ENCODE measurements around the gene MARVELD2. TPM values are rescaled to one million over a fixed set of nuclear protein-coding genes. Genes with fewer than 3 reads are reported as not detected.
"Not testable (repeated sequence)": the region's sequence is repeated elsewhere in the genome, so short reads cannot be mapped to it uniquely, and the experiment has no call there.

MARVELD2 gene, protein sequence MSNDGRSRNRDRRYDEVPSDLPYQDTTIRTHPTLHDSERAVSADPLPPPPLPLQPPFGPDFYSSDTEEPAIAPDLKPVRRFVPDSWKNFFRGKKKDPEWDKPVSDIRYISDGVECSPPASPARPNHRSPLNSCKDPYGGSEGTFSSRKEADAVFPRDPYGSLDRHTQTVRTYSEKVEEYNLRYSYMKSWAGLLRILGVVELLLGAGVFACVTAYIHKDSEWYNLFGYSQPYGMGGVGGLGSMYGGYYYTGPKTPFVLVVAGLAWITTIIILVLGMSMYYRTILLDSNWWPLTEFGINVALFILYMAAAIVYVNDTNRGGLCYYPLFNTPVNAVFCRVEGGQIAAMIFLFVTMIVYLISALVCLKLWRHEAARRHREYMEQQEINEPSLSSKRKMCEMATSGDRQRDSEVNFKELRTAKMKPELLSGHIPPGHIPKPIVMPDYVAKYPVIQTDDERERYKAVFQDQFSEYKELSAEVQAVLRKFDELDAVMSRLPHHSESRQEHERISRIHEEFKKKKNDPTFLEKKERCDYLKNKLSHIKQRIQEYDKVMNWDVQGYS
- total RNA-seq (2014; rRNA removed; shearing (Covaris generic)) = 15.6 and 19.9 TPM in 2 replicates

DNA sequence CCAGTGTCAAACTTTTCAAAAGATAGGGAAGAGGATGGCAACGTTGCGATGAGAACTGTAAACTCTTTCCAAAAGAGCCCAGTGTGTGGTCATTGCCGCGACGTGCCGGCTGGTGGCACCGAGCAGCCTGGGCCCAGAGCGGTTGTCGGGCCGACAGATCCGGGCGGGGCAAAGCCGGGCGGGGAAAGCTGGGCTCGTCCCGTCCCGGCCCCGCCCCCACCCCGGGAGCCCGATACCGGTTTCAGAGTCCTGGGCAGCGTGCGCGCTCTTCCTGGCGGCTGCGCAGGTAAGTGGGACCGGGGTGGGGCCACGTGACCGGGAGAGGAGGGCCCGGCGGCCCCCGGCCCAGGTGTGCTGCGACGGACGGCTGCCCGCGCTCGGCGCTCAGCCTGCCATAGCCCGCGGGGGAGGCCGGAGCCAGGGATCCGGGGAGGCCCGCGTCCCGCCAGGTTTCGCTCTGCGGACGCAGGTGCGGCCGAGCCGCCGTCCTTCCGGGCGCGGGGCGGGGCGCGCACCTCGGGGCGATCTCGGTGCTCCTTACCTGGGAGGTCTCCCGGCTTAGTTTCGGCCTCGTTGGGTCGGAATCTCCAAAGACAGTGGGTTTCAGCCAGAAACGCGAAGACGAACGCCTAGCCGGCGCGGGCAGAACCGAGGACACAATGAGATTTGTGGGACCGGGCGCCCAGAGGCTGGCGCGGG lies at the start of gene MARVELD2:
MARVELD2 (plus strand) TSS at position 232 of the 699 bp plus-strand sequence. CDS start 4,270 bp downstream, outside the sequence.
- peak; percentile 97 for DNase-seq
- Histone ChIP-seq H3K4me3 (ENCODE audit: insufficient read depth, low read depth, low read length) (peak within 1 kb of the TSS; percentile 86), H3K27me3 (ENCODE audit: control insufficient read depth, insufficient read depth, low read length) (no peaks in the 10 kb centered on the region), H3K36me3 (replicated peaks; ENCODE audit: control insufficient read depth, insufficient read depth, low read length) (peaks cover 6% of the 10 kb centered on the region)

DNA sequence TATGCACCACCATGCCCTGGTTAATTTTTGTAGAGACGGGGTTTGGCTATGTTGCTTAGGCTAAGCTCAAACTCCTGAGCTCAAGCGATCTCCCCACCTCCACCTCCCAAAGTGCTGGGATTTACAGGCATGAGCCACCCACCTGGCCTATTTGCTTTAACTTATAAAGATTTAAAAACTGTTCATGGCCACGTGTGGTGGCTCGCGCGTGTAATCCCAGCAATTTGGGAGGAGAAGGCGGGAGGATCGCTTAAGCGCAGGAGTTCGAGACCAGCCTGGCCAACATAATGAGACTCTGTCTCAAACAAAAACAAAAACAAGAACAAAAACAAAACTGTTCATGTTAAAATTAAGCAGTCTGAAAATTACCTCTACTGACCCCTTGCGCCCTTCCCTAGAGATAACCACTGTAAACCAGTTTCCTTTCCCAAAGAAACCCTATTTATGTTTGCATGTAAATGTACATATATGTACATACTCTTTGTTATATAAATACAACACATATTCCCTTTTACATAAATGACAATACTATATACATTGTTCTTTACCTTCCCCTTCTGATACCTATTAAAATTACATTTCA lies 47.1 kb upstream of the MARVELD2 start:
- Histone ChIP-seq H3K27me3 (ENCODE audit: control insufficient read depth, insufficient read depth, low read length) (no peaks in the 10 kb centered on the region), H3K4me3 (ENCODE audit: insufficient read depth, low read depth, low read length) (no peak overlapping the region), H3K36me3 (replicated peaks; ENCODE audit: control insufficient read depth, insufficient read depth, low read length) (peaks cover 7% of the 10 kb centered on the region)
- DNase-seq = no peak

DNA sequence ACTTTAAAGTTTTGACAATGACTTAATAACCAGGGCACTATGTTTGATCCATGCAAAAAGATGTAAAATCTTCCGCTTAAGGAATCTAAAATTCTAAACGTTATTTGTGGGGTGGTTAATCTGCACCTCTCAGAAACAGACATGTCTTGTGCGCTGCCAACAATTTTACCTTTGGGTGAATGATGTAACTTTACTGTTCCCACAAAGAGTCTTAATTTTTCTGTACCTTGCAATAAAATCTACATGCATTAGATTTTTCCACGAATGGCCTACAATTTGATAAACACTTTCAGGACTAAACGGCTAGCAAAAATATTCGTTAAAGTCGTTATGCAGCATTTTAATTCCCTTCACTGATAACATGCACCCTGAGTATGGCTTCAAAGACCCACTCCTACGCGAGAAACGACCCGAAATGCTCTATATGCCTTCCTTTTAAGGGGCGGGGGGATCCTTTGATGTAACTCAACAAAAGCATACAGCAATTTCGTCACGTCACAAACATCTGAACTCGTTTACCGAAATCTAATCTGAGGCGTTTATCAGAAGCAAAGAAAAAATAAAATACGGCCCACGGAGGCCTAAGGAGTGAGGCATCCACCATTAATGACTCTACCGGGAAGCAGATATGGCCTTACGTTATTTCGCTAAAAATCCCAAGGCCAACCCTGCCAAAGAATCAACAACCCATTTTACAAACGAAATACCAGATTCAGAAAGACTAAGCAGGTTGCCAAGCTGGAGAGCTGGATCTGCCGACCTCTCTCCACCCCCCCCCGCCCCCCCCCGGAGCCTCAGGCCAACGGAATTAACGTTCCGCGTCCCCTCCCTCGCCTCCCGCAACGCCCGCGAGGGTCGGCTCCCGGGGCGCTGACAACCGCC lies 46.2 kb upstream of the MARVELD2 start:
- peaks cover 7% of the 10 kb centered on the region for H3K36me3 ChIP-seq (replicated peaks; ENCODE audit: control insufficient read depth, insufficient read depth, low read length)
- H3K4me3 ChIP-seq (ENCODE audit: insufficient read depth, low read depth, low read length) = peak overlapping the region; percentile 84
- peak; percentile 19 for DNase-seq
- no peaks in the 10 kb centered on the region for H3K27me3 ChIP-seq (ENCODE audit: control insufficient read depth, insufficient read depth, low read length)

DNA sequence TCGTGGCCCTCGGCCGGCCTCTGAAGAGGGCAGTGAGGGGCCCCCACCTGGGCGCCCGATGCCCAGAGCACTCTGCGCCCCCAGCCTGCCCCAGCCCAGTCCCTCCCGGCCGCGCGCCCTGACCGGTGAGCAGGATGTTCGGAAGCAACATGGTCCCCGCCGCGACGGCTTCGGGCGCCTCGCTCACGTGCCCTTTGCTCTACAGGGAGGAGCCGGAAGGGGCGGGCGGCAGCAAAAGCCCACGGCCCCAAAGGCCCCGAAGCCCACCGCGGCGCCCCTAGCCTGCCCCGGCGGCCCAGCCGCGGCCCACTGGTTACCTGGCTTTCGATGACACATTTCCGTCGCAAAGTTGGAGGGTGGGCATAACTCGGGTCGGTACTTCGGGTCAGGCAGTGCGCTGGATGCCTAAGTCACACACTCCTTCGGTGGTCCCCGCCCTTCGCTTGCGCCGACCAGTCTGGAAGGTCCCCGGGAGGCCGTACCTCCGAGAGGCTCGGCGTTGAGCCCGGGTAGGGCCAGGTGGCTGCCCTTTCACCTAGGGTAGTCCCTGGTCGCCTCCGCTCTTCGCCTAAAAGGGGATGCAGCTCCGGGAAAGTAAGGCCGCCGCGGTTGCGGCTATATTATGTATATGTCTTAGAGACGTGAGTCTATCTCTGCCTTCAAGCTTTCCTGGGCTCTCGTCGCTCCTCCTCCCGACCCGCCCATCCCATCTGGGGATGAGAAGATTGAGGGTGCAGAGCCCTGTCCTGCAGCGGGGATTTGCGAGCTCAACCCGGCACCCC lies 45.4 kb upstream of the MARVELD2 start, which contains the start of the genes AK6, RAD17 and TAF9:
AK6 (minus strand) TSS at position 181 of the 782 bp plus-strand sequence; CDS start at position 151, 30 bp downstream.
RAD17 (plus strand) TSS at position 479 of the 782 bp plus-strand sequence. CDS start 2,391 bp downstream, outside the sequence.
TAF9 (minus strand) TSS at position 181 of the 782 bp plus-strand sequence. CDS start 3,783 bp downstream, outside the sequence.
- Histone ChIP-seq H3K27me3 (ENCODE audit: control insufficient read depth, insufficient read depth, low read length) (no peaks in the 10 kb centered on the region), H3K36me3 (replicated peaks; ENCODE audit: control insufficient read depth, insufficient read depth, low read length) (peaks cover 7% of the 10 kb centered on the region), H3K4me3 (ENCODE audit: insufficient read depth, low read depth, low read length) (peak within 1 kb of the TSS; percentile 84)
- peak; percentile 91 for DNase-seq

DNA sequence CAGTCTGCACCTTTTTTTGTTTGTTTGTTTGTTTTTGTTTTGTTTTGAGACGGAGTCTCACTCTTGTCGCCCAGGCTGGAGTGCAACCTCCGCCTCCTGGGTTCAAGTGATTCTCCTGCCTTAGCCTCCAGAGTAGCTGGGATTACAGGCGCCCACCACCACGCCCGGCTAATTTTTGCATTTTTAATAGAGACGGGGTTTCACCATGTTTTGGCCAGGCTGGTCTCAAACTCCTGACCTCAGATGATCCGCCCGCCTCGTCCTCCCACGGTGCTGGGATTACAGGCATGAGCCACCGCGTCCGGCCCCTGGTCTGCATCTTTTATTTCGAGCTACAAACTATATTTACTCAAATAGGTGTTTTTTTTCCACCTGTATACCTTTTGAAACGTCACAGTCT lies 44.6 kb upstream of the MARVELD2 start:
- not testable (repeated sequence) for H3K27me3 ChIP-seq (ENCODE audit: control insufficient read depth, insufficient read depth, low read length); H3K36me3 ChIP-seq (replicated peaks; ENCODE audit: control insufficient read depth, insufficient read depth, low read length); DNase-seq
- peak overlapping the region; percentile 84 for H3K4me3 ChIP-seq (ENCODE audit: insufficient read depth, low read depth, low read length)

DNA sequence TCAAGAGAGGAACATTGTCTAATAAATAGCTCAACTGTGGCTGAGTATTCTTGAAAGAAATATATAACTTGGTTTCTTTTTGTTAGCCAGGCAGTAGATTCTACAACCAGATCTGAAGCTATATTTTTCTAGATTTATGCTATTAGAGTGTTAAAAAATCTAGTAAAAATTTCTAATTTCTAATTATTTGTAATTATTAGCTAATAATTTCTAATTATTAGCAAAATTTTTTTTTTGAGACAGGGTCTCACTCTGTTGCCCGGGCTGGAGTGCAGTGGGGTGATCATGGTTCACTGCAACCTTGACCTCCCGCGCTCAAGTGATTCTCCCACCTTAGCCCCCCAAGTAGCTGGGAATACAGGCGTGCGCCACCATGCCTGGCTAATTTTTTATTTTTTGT lies 42.5 kb upstream of the MARVELD2 start:
- Histone ChIP-seq H3K36me3 (replicated peaks; ENCODE audit: control insufficient read depth, insufficient read depth, low read length) (peaks cover 5% of the 10 kb centered on the region), H3K27me3 (ENCODE audit: control insufficient read depth, insufficient read depth, low read length) (no peaks in the 10 kb centered on the region), H3K4me3 (ENCODE audit: insufficient read depth, low read depth, low read length) (no peak overlapping the region)
- DNase-seq = no peak

DNA sequence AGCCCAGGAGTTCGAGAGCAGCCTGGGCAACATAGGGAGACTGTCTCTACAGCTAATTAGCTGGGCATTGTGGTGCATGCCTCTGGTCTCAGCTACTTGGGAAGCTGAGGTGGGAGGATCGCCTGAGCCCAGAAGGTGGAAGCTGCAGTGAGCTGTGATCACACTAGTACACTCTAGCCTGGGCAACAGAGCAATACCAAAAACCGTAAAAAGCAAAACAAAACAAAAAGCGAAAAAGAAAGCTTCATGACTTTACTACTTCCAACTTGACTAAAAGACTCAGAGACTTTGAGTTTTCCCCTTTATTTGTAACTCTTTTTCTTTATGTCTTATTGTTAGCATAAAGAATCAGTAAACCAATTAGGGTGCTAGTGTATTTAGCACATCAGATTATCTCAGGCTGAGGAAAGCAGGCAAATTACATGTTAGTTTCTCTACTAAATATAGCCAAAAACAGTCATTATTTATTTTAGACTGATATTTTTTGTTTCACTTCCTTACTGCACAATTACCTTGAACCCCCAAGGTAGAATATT lies 39.9 kb upstream of the MARVELD2 start:
- DNase-seq = no peak
- H3K4me3 ChIP-seq (ENCODE audit: insufficient read depth, low read depth, low read length) = no peak overlapping the region
- H3K36me3 ChIP-seq (replicated peaks; ENCODE audit: control insufficient read depth, insufficient read depth, low read length) = peaks cover 6% of the 10 kb centered on the region
- H3K27me3 ChIP-seq (ENCODE audit: control insufficient read depth, insufficient read depth, low read length) = no peaks in the 10 kb centered on the region

DNA sequence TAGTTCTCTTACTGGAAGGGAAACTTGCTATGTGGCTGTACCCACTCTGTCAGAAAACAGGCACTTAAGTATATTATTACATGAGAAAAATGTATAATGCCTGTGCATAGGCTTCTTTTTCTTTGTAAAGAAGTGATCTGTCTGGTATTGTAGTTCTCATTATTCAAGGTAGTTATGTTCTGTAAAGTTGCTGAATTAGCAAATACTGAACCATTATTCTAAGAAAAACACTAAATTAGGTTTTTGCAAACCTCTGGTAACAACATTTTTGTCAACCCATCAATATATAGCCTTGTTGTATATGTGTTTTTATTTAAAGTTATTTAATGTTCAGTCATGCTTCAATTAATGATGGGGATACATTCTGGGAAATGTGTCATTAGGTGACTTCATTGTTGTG lies 36.5 kb upstream of the MARVELD2 start:
- H3K36me3 ChIP-seq (replicated peaks; ENCODE audit: control insufficient read depth, insufficient read depth, low read length) = peaks cover 10% of the 10 kb centered on the region

DNA sequence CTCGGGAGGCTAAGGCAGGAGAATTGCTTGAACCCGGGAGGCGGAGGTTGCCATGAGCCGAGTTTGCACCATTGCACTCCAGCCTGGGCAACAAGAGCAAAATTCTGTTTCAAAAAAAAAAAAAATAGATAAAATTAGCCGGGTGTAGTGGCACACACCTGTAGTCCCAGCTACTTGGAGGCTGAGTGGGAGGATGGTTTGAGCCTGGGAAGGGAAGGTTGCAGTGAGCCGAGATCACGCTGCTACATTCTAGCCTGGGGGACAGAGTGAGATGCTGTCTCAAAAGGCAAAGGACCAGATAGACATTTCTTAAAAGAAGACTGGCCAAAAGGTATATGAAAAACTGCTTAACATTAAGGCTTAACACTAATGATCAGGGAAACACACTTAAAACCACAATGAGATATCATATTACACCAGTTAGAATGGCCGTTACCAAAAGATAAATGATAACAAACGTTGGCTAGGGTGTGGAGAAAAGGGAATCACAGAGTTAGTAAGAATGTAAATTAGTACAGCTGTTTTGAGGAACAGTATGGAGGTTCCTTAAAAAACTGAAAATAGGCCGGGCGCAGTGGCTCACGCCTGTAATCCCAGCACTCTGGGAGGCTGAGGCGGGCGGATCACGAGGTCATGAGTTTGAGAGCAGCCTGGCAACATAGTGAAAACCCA lies 10.1 kb upstream of the MARVELD2 start:
- H3K4me3 ChIP-seq (ENCODE audit: insufficient read depth, low read depth, low read length) = no peak overlapping the region
- peaks cover 4% of the 10 kb centered on the region for H3K36me3 ChIP-seq (replicated peaks; ENCODE audit: control insufficient read depth, insufficient read depth, low read length)
- DNase-seq = no peak
- H3K27me3 ChIP-seq (ENCODE audit: control insufficient read depth, insufficient read depth, low read length) = no peaks in the 10 kb centered on the region

More for the DNA sequence above, 36.5 kb upstream of the MARVELD2 start:
- DNase-seq = no peak
- no peaks in the 10 kb centered on the region for H3K27me3 ChIP-seq (ENCODE audit: control insufficient read depth, insufficient read depth, low read length)
- no peak overlapping the region for H3K4me3 ChIP-seq (ENCODE audit: insufficient read depth, low read depth, low read length)

DNA sequence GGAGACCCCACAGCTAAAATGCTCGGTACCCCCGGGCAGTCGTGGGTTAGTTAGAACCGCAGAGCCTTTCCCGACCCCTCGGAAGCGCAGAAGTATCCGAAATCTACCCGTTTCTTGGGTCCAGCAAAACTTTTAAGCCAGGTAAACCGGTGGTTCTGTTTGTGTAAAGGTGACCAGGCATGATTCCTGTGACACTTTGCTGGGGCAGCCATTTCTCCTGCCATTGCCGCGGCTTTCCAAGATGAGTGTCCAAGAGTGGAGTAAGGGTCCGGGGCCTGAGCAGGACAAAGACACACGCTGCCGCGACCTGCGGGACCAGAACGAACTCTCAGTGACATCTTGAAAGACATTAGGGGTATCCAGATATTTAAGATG lies 655 bp downstream of the MARVELD2 start:
- H3K4me3 ChIP-seq (ENCODE audit: insufficient read depth, low read depth, low read length) = peak overlapping the region; percentile 86
- no peaks in the 10 kb centered on the region for H3K27me3 ChIP-seq (ENCODE audit: control insufficient read depth, insufficient read depth, low read length)
- peak; percentile 57 for DNase-seq
- H3K36me3 ChIP-seq (replicated peaks; ENCODE audit: control insufficient read depth, insufficient read depth, low read length) = peaks cover 4% of the 10 kb centered on the region

DNA sequence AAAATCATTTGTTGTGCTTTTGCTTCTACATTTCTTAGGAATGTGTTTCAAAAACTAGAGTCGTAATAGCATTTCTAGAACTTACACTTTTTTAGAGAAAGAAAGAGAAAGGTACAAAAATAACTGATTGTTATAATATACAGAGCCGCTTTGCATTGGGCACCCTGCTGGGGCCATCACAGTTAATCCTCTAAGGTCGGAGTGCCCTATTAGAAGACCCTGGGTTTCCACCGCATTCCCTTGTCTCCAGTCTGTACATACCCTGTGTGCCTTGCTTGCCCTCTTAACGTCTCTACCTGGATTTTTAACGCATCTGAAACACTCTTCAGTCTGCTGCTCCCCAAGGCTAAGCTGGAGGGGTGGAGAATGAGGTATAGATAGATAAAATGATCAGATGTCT lies 1.3 kb downstream of the MARVELD2 start:
- peak overlapping the region; percentile 86 for H3K4me3 ChIP-seq (ENCODE audit: insufficient read depth, low read depth, low read length)
- DNase-seq = peak; percentile 52
- no peaks in the 10 kb centered on the region for H3K27me3 ChIP-seq (ENCODE audit: control insufficient read depth, insufficient read depth, low read length)
- peaks cover 3% of the 10 kb centered on the region for H3K36me3 ChIP-seq (replicated peaks; ENCODE audit: control insufficient read depth, insufficient read depth, low read length)

DNA sequence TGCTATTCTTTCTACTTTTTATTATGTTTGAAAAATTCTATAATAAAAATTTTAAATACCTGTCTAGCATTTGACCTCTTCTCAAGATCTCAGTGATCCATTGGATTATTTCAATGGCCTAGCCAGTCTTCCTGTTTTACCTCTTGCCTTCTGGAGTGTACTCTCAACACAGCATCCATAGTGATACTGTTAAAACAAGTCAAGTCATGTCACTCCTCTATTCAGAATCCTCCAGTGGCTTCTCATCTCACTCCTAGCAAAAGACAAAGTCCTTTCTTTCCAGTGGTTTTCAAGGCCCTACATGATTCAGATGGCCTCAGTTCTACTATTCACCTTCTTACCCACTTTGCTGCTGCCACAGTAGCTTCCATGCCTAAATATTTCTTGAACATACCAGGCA lies 1.8 kb downstream of the MARVELD2 start:
- no peak for DNase-seq
- H3K36me3 ChIP-seq (replicated peaks; ENCODE audit: control insufficient read depth, insufficient read depth, low read length) = peaks cover 1% of the 10 kb centered on the region; the same call in 1 of the 2 replicates
- H3K27me3 ChIP-seq (ENCODE audit: control insufficient read depth, insufficient read depth, low read length) = no peaks in the 10 kb centered on the region
- no peak overlapping the region for H3K4me3 ChIP-seq (ENCODE audit: insufficient read depth, low read depth, low read length)
